RWPE2 (cell line): ENCODE data around the gene CD164L2.
"Not testable (repeated sequence)": the region's sequence is repeated elsewhere in the genome, so short reads cannot be mapped to it uniquely, and the experiment has no call there.

Source experiments
- ATAC-seq: fragments of 200-7000 bp; cut with Tn5 transposase; 3 replicates; pipeline ENCODE4 v1.9.1; 2021; ENCODE audit warnings: low read depth
- DNase-seq: peaks from one replicate; pipeline ENCODE4 v3.0.0-alpha.2; 2020; ENCODE audit warnings: low spot score
- H3K27ac ChIP-seq: fragments of 450-650 bp; 2 replicates; pipeline ENCODE4 v1.5.1; 2017; ENCODE audit warnings: mild to moderate bottlenecking; ENCODE audit not compliant: poor library complexity, severe bottlenecking
- H3K27me3 ChIP-seq: fragments of 250-450 bp; sonication (Bioruptor Pico); 2 replicates; pipeline ENCODE4 v1.5.1; 2021; ENCODE audit warnings: mild to moderate bottlenecking, moderate library complexity; ENCODE audit not compliant: insufficient read depth, poor library complexity, severe bottlenecking
- H3K36me3 ChIP-seq: fragments of 250-450 bp; sonication (Bioruptor Pico); 2 replicates; pipeline ENCODE4 v1.5.1; 2020; ENCODE audit warnings: low read depth, mild to moderate bottlenecking, moderate library complexity
- H3K4me1 ChIP-seq: fragments of 250-450 bp; sonication (Bioruptor Pico); 2 replicates; pipeline ENCODE4 v1.5.1; 2021; ENCODE audit warnings: mild to moderate bottlenecking, moderate library complexity; ENCODE audit not compliant: insufficient read depth, poor library complexity, severe bottlenecking
- H3K4me3 ChIP-seq: fragments of 250-450 bp; sonication (Bioruptor Pico); 2 replicates; pipeline ENCODE4 v1.5.1; 2021; ENCODE audit warnings: mild to moderate bottlenecking, moderate library complexity; ENCODE audit not compliant: severe bottlenecking
- H3K9me3 ChIP-seq: fragments of 250-450 bp; sonication (Bioruptor Pico); 2 replicates; pipeline ENCODE4 v1.5.1; 2021; ENCODE audit warnings: mild to moderate bottlenecking, moderate library complexity; ENCODE audit not compliant: severe bottlenecking
- CTCF ChIP-seq: fragments of 450-650 bp; IDR thresholded peaks from one replicate; pipeline ENCODE4 v1.5.1; 2017; ENCODE audit warnings: mild to moderate bottlenecking, moderate library complexity; ENCODE audit not compliant: poor library complexity, severe bottlenecking

Gene CD164L2

GRCh38 chr1:27383039-27383605 lies at the start of gene CD164L2:
CD164L2 (minus strand) TSS chr1:27383333; CDS start chr1:27383239, 94 bp downstream.
- no peak for TF ChIP-seq CTCF
- Histone ChIP-seq H3K4me1 (no peaks in the 10 kb centered on the region), H3K36me3 (no peaks in the 10 kb centered on the region), H3K4me3 (peak within 1 kb of the TSS; percentile 34), H3K27me3 (no peaks in the 10 kb centered on the region), H3K27ac (no peak within 1 kb of the TSS), H3K9me3 (no peaks in the 10 kb centered on the region)
- DNase-seq = no peak
- peak; percentile 88 for ATAC-seq

- Histone ChIP-seq H3K36me3 (peaks cover 15% of the 10 kb centered on the region), H3K4me1 (peaks cover 22% of the 10 kb centered on the region)
- not testable (repeated sequence) for ATAC-seq, H3K4me3 ChIP-seq, H3K27me3 ChIP-seq, H3K27ac ChIP-seq, H3K9me3 ChIP-seq, DNase-seq
These were observed 49.6 kb upstream of the CD164L2 start for GRCh38 chr1:27432725-27433124.

- H3K9me3 ChIP-seq = no peaks in the 10 kb centered on the region
- no peak for DNase-seq
- H3K4me1 ChIP-seq = peaks cover 10% of the 10 kb centered on the region
- peaks cover 27% of the 10 kb centered on the region for H3K36me3 ChIP-seq
- ATAC-seq = no peak
- H3K4me3 ChIP-seq = no peak overlapping the region
- TF ChIP-seq CTCF = no peak
- no peak overlapping the region for H3K27ac ChIP-seq
- no peaks in the 10 kb centered on the region for H3K27me3 ChIP-seq
These were observed 48.4 kb upstream of the CD164L2 start for GRCh38 chr1:27431601-27431940.

GRCh38 chr1:27430903-27431600 lies 47.9 kb upstream of the CD164L2 start:
- peak; percentile 15 for TF ChIP-seq CTCF
- ATAC-seq (no peak), DNase-seq (no peak)
- Histone ChIP-seq H3K27ac (no peak overlapping the region), H3K27me3 (no peaks in the 10 kb centered on the region), H3K4me3 (no peak overlapping the region), H3K4me1 (peaks cover 5% of the 10 kb centered on the region), H3K36me3 (peaks cover 29% of the 10 kb centered on the region), H3K9me3 (no peaks in the 10 kb centered on the region)

GRCh38 chr1:27429029-27429425 lies 45.9 kb upstream of the CD164L2 start:
- no peak overlapping the region for H3K4me3 ChIP-seq
- peaks cover 32% of the 10 kb centered on the region for H3K36me3 ChIP-seq
- no peak for TF ChIP-seq CTCF
- no peaks in the 10 kb centered on the region for H3K9me3 ChIP-seq
- DNase-seq (no peak), ATAC-seq (no peak)
- H3K27me3 ChIP-seq = no peaks in the 10 kb centered on the region
- H3K4me1 ChIP-seq = peaks cover 4% of the 10 kb centered on the region
- H3K27ac ChIP-seq = no peak overlapping the region
